ENCODE data around the gene EFCAB7. TPM values are rescaled to one million over a fixed set of nuclear protein-coding genes. Genes with fewer than 3 reads are reported as not detected.

Gene EFCAB7
- total RNA-seq, 1 experiment from 2014 or later, result 3.0 TPM

GRCh38 chr1:63532727-63533126 is 9.4 kb downstream of the EFCAB7 start:
- H3K23ac ChIP-seq (ENCODE audit: insufficient read length, low read depth, low read length), result no peak overlapping the region
- H4K8ac ChIP-seq (replicated peaks; ENCODE audit: insufficient read length, low read depth, low read length), result no peak overlapping the region
- TF ChIP-seq, protein P1, sequence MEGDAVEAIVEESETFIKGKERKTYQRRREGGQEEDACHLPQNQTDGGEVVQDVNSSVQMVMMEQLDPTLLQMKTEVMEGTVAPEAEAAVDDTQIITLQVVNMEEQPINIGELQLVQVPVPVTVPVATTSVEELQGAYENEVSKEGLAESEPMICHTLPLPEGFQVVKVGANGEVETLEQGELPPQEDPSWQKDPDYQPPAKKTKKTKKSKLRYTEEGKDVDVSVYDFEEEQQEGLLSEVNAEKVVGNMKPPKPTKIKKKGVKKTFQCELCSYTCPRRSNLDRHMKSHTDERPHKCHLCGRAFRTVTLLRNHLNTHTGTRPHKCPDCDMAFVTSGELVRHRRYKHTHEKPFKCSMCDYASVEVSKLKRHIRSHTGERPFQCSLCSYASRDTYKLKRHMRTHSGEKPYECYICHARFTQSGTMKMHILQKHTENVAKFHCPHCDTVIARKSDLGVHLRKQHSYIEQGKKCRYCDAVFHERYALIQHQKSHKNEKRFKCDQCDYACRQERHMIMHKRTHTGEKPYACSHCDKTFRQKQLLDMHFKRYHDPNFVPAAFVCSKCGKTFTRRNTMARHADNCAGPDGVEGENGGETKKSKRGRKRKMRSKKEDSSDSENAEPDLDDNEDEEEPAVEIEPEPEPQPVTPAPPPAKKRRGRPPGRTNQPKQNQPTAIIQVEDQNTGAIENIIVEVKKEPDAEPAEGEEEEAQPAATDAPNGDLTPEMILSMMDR (conservative IDR thresholded peaks at IDR 0.05), result no peak
- H3K27ac Mint-ChIP-seq, result no peak overlapping the region
- H3K79me2 ChIP-seq (ENCODE audit: insufficient read depth, low read length), result no peaks in the 10 kb centered on the region
- H3K9me3 ChIP-seq (ENCODE audit: control insufficient read depth, low read depth, low read length), result no peaks in the 10 kb centered on the region
- H4K5ac ChIP-seq (ENCODE audit: insufficient read length, low read depth, low read length), result no peak overlapping the region
- H3K4ac ChIP-seq (ENCODE audit: low read depth, low read length), result no peak overlapping the region
- H3K4me1 ChIP-seq (ENCODE audit: insufficient read depth, low read length), result no peaks in the 10 kb centered on the region; the same call in 1 of the 2 replicates
- no peak overlapping the region for H3T11ph ChIP-seq (ENCODE audit: low read length)
- no peaks in the 10 kb centered on the region for H3K79me1 ChIP-seq (ENCODE audit: insufficient read depth, low read depth, low read length, poor library complexity, severe bottlenecking)
- H2AK5ac ChIP-seq (ENCODE audit: insufficient read length, low read length), result no peak overlapping the region
- H2BK5ac ChIP-seq (ENCODE audit: insufficient read length, low read length), result no peak overlapping the region
- H4K91ac ChIP-seq (ENCODE audit: insufficient read length, low read depth, low read length), result no peak overlapping the region
- H3K4me2 ChIP-seq (ENCODE audit: insufficient read depth, insufficient read length, low read length), result no peak overlapping the region
- no peak overlapping the region for H3K56ac ChIP-seq (ENCODE audit: insufficient read length, low read depth, low read length)
- H2BK15ac ChIP-seq (ENCODE audit: low read depth, low read length), result no peak overlapping the region
- no peaks in the 10 kb centered on the region for H4K20me1 ChIP-seq (ENCODE audit: control insufficient read depth, insufficient read depth, insufficient read length)
- WGBS (ENCODE audit: extremely low coverage, insufficient read length, low lambda C conversion rate), result no CpG with 5 or more reads among the region's 1 CpG
- H3K4me1 Mint-ChIP-seq, result peaks cover 7 to 10% of the 10 kb centered on the region in 2 experiments
- no peaks in the 10 kb centered on the region for H3K36me3 Mint-ChIP-seq (ENCODE audit: insufficient read depth in 1 of 3, low read depth in 3 of 3)
- no peak overlapping the region for H3K18ac ChIP-seq (ENCODE audit: insufficient read length, low read depth, low read length)
- no peak overlapping the region for H2BK120ac ChIP-seq (ENCODE audit: low read depth, low read length, poor library complexity, severe bottlenecking)
- no peak overlapping the region for H3K4me3 Mint-ChIP-seq
- H3K14ac ChIP-seq (ENCODE audit: insufficient read depth, low read length), result no peak overlapping the region
- H3K9ac ChIP-seq (ENCODE audit: extremely low read depth, insufficient read length, low read length), result no peak overlapping the region
- H2BK20ac ChIP-seq (ENCODE audit: low read depth, low read length, poor library complexity, severe bottlenecking), result no peak overlapping the region
- DNase-seq, result no peak
- H3K23me2 ChIP-seq (ENCODE audit: insufficient read length, low read depth, low read length, poor library complexity, severe bottlenecking), result no peaks in the 10 kb centered on the region
- H3K27me3 Mint-ChIP-seq (ENCODE audit: low read depth), result no peaks in the 10 kb centered on the region
- no peak overlapping the region for H2AFZ ChIP-seq (ENCODE audit: low read length)
- no peaks in the 10 kb centered on the region for H3K9me3 Mint-ChIP-seq
- H3K27me3 ChIP-seq (ENCODE audit: insufficient read depth, low read length), result no peaks in the 10 kb centered on the region
- H2BK12ac ChIP-seq (ENCODE audit: insufficient read length, low read depth, low read length), result no peak overlapping the region
- H3K27ac ChIP-seq (ENCODE audit: insufficient read length, low read depth, low read length), result no peak overlapping the region
